PC-9 (cell line): ENCODE measurements around the gene UTS2.

Source experiments
- EZH2 ChIP-seq: fragments of 200-600 bp; sonication (generic); IDR thresholded peaks from 2 replicates; pipeline ENCODE4 v1.8.0; 2017; ENCODE audit warnings: antibody characterized with exemption, low read depth
- TF ChIP-seq, protein P1 (sequence below): fragments of 200-600 bp; sonication (generic); conservative IDR thresholded peaks from 2 replicates; pipeline ENCODE4 v1.6.1; 2017; ENCODE audit warnings: mixed run types, antibody characterized with exemption, mild to moderate bottlenecking, moderate library complexity

DNA sequence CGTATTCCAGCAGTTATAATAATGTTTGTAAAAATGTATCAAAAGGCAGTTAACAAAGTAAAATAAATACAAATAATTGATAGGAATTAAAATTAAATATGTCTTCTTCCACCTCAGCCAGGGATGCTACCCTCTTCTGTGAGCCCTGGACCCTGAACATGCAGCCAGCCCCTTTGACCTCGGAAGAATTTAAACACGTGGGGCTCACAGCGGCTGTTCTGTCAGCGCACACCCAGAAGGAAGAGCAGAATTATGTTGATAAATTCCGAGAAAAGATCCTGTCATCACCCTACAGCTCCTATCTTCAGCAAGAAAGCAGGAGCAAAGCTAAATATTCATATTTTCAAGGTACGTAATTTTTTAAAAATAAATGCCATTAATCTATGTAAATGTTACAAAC lies 26.5 kb downstream of the UTS2 start:
- TF ChIP-seq EZH2 = no peak
- TF ChIP-seq, protein P1, sequence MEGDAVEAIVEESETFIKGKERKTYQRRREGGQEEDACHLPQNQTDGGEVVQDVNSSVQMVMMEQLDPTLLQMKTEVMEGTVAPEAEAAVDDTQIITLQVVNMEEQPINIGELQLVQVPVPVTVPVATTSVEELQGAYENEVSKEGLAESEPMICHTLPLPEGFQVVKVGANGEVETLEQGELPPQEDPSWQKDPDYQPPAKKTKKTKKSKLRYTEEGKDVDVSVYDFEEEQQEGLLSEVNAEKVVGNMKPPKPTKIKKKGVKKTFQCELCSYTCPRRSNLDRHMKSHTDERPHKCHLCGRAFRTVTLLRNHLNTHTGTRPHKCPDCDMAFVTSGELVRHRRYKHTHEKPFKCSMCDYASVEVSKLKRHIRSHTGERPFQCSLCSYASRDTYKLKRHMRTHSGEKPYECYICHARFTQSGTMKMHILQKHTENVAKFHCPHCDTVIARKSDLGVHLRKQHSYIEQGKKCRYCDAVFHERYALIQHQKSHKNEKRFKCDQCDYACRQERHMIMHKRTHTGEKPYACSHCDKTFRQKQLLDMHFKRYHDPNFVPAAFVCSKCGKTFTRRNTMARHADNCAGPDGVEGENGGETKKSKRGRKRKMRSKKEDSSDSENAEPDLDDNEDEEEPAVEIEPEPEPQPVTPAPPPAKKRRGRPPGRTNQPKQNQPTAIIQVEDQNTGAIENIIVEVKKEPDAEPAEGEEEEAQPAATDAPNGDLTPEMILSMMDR = no peak
